WERI-Rb-1 (cell line): Measurements from ENCODE around the gene EFCAB8.
"Not testable (repeated sequence)": the region's sequence is repeated elsewhere in the genome, so short reads cannot be mapped to it uniquely, and the experiment has no call there.

Experiments
- DNase-seq: peaks from one replicate; pipeline ENCODE4 v3.0.0-alpha.2; 2020
- H3K27ac ChIP-seq: fragments of 250-450 bp; sonication (Bioruptor Pico); 2 replicates; pipeline ENCODE4 v1.5.1; 2020; ENCODE audit warnings: mild to moderate bottlenecking, moderate library complexity
- H3K27me3 ChIP-seq: fragments of 250-450 bp; sonication (Bioruptor Pico); 2 replicates; pipeline ENCODE4 v1.5.1; 2021; ENCODE audit warnings: mild to moderate bottlenecking, low read depth, moderate library complexity; ENCODE audit not compliant: insufficient read depth, severe bottlenecking
- H3K36me3 ChIP-seq: fragments of 250-450 bp; sonication (Bioruptor Pico); 2 replicates; pipeline ENCODE4 v1.5.1; 2020; ENCODE audit warnings: mild to moderate bottlenecking, moderate library complexity
- H3K4me3 ChIP-seq: 2 replicates; pipeline ENCODE4 v1.5.1; 2011; ENCODE audit warnings: low read depth, mild to moderate bottlenecking, control low read depth, low read length
- H3K9me3 ChIP-seq: fragments of 250-450 bp; sonication (Bioruptor Pico); 2 replicates; pipeline ENCODE4 v1.5.1; 2021; ENCODE audit warnings: mild to moderate bottlenecking, moderate library complexity; ENCODE audit not compliant: severe bottlenecking
- CTCF ChIP-seq: IDR thresholded peaks from 2 replicates; pipeline ENCODE4 v1.5.1; 2011; ENCODE audit warnings: low read depth, mild to moderate bottlenecking, control low read depth, inconsistent platforms, low read length

EFCAB8 gene

GRCh38 chr20:32962053-32962452 lies 103.3 kb downstream of the EFCAB8 start:
- no peaks in the 10 kb centered on the region for H3K27me3 ChIP-seq
- H3K9me3 ChIP-seq, result peaks cover 4% of the 10 kb centered on the region
- H3K27ac ChIP-seq, result no peak overlapping the region
- no peak for TF ChIP-seq CTCF
- no peaks in the 10 kb centered on the region for H3K36me3 ChIP-seq
- no peak overlapping the region for H3K4me3 ChIP-seq
- no peak for DNase-seq

- H3K9me3 ChIP-seq, H3K4me3 ChIP-seq, H3K27me3 ChIP-seq, DNase-seq, H3K36me3 ChIP-seq, H3K27ac ChIP-seq: not testable (repeated sequence)
Observed at GRCh38 chr20:32962646-32963045, 103.9 kb downstream of the EFCAB8 start.

GRCh38 chr20:32963176-32963575 lies 104.5 kb downstream of the EFCAB8 start:
- no peak for TF ChIP-seq CTCF
- H3K36me3 ChIP-seq, result no peaks in the 10 kb centered on the region
- H3K27ac ChIP-seq, result no peak overlapping the region
- H3K27me3 ChIP-seq, result no peaks in the 10 kb centered on the region
- no peak overlapping the region for H3K4me3 ChIP-seq
- DNase-seq, result no peak
- no peaks in the 10 kb centered on the region for H3K9me3 ChIP-seq

GRCh38 chr20:32964575-32964974 lies 105.9 kb downstream of the EFCAB8 start:
- Histone ChIP-seq H3K9me3 (no peaks in the 10 kb centered on the region), H3K36me3 (no peaks in the 10 kb centered on the region), H3K27ac (no peak overlapping the region), H3K4me3 (no peak overlapping the region), H3K27me3 (no peaks in the 10 kb centered on the region)
- TF ChIP-seq CTCF, result no peak
- DNase-seq, result no peak

GRCh38 chr20:32965115-32965514 lies 106.4 kb downstream of the EFCAB8 start:
- Histone ChIP-seq H3K4me3 (no peak overlapping the region), H3K36me3 (no peaks in the 10 kb centered on the region), H3K27me3 (no peaks in the 10 kb centered on the region), H3K27ac (no peak overlapping the region), H3K9me3 (no peaks in the 10 kb centered on the region)
- DNase-seq, result no peak
- no peak for TF ChIP-seq CTCF

- no peaks in the 10 kb centered on the region for H3K9me3 ChIP-seq
- no peaks in the 10 kb centered on the region for H3K36me3 ChIP-seq
- no peak overlapping the region for H3K4me3 ChIP-seq
- no peak for TF ChIP-seq CTCF
- no peak overlapping the region for H3K27ac ChIP-seq
- no peak for DNase-seq
- H3K27me3 ChIP-seq, result no peaks in the 10 kb centered on the region
Observed at GRCh38 chr20:32965581-32966373, 107.1 kb downstream of the EFCAB8 start.
